DND-41 (cell line): ENCODE data around the gene CACNG8.

Experiments used
- ATAC-seq: fragments of 200-7000 bp; cut with Tn5 transposase; 3 replicates; pipeline ENCODE4 v1.9.1; 2021; ENCODE audit warnings: low read depth; ENCODE audit not compliant: insufficient read depth
- DNase-seq: peaks from one replicate; pipeline ENCODE4 v3.0.0-alpha.2; 2020
- H2AFZ ChIP-seq: 2 replicates; pipeline ENCODE4 v1.6.0; 2012; ENCODE audit warnings: low read depth, low read length
- H3K27ac ChIP-seq: 2 replicates; pipeline ENCODE4 v1.5.1; 2012; ENCODE audit warnings: low read length, inconsistent platforms
- H3K27me3 ChIP-seq: fragments of 200-600 bp; sonication (generic); 2 replicates; pipeline ENCODE4 v1.6.0; 2012; ENCODE audit warnings: low read length, mild to moderate bottlenecking, inconsistent platforms; ENCODE audit not compliant: insufficient read depth, poor library complexity
- H3K36me3 ChIP-seq: 2 replicates; pipeline ENCODE4 v1.5.1; 2012; ENCODE audit warnings: low read length, inconsistent platforms; ENCODE audit not compliant: insufficient read depth
- H3K4me1 ChIP-seq: 2 replicates; pipeline ENCODE4 v1.5.1; 2012; ENCODE audit warnings: mild to moderate bottlenecking, low read length; ENCODE audit not compliant: insufficient read depth
- H3K4me2 ChIP-seq: 2 replicates; pipeline ENCODE4 v1.6.0; 2012; ENCODE audit warnings: mild to moderate bottlenecking, moderate library complexity, low read length, inconsistent platforms; ENCODE audit not compliant: insufficient read depth
- H3K4me3 ChIP-seq, 2 experiments: fragments of 200-600 bp in 1 of 2; shearing (Covaris generic) in 1 of 2; 2 replicates each; pipeline ENCODE4 v1.5.1; 2012 to 2016; ENCODE audit warnings: inconsistent platforms in 2 of 2, low read length in 2 of 2, mild to moderate bottlenecking in 2 of 2, low read depth in 1 of 2, moderate library complexity in 1 of 2
- H3K79me2 ChIP-seq: 2 replicates; pipeline ENCODE4 v1.6.0; 2012; ENCODE audit warnings: low read length, inconsistent platforms; ENCODE audit not compliant: insufficient read depth
- H3K9ac ChIP-seq: 2 replicates; pipeline ENCODE4 v1.6.0; 2012; ENCODE audit warnings: low read depth, mild to moderate bottlenecking, inconsistent platforms, low read length, moderate library complexity
- H3K9me3 ChIP-seq: 2 replicates; pipeline ENCODE4 v1.5.1; 2012; ENCODE audit warnings: low read length, moderate library complexity, mild to moderate bottlenecking, inconsistent platforms; ENCODE audit not compliant: insufficient read depth, severe bottlenecking
- H4K20me1 ChIP-seq: 2 replicates; pipeline ENCODE4 v1.6.0; 2012; ENCODE audit warnings: low read length; ENCODE audit not compliant: insufficient read depth
- EZH2 ChIP-seq: IDR thresholded peaks from 3 replicates; pipeline ENCODE4 v1.6.1; 2012; ENCODE audit warnings: borderline replicate concordance, low read depth, mild to moderate bottlenecking, moderate library complexity, low read length, inconsistent platforms; ENCODE audit not compliant: severe bottlenecking
- TF ChIP-seq, protein P1 (sequence below): IDR thresholded peaks from 2 replicates; pipeline ENCODE4 v1.5.1; 2012; ENCODE audit warnings: borderline replicate concordance, low read length, moderate library complexity, mild to moderate bottlenecking; ENCODE audit not compliant: poor library complexity, severe bottlenecking; ENCODE audit errors: extremely low read depth

The CACNG8 gene

DNA sequence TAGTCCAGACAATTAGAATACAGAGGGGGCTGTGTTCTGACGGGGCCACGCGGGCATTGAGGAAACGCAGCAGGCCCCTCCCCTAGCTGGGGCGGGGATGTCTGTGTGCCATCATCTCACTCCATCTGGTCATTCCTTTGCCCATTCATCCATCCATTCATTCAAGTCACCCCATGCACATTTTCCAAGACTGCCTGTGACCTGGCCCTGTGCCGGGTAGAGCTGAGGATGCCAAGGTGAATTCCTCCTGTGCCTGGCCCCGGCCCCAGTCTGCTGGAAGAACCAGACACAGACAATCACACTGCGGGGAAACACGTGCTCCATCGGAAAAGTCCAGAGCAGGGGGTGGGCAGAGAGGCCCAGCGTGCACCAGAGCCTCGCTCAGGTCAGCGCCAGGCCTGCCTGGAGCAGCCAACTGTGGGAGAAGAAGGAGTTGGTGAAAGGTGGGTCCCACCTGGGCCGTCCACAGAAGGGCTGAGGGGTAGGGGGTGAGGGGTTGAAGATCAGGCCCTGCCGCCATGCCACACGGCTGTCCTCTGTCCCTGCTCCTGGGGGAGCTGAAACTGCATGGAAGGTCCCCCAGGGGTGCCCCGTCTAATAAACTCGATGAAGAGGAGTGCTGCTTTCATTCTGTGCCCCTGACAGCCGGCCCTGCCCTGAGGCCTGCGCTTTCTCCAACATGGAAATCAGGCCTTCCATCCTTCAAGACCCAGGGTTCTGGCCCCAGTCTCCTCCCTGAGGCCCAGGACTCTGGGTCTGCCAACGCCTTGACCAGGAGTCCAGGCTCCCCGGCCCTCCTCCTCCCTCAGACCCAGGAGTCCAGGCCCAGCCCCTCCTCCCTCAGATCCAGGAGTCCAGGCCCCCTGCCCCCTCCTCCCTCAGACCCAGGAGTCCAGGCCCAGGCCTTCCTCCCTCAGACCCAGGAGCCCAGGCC lies 27.1 kb downstream of the CACNG8 start:
- Histone ChIP-seq H4K20me1 (no peaks in the 10 kb centered on the region), H3K36me3 (no peaks in the 10 kb centered on the region), H3K79me2 (no peaks in the 10 kb centered on the region), H2AFZ (no peak overlapping the region), H3K4me2 (no peak overlapping the region), H3K9ac (no peak overlapping the region), H3K9me3 (no peaks in the 10 kb centered on the region), H3K27me3 (no peaks in the 10 kb centered on the region), H3K4me3 (no peak overlapping the region), H3K4me1 (no peaks in the 10 kb centered on the region), H3K27ac (no peak overlapping the region)
- no peak for ATAC-seq
- DNase-seq: no peak
- TF ChIP-seq EZH2: no peak
- TF ChIP-seq, protein P1, sequence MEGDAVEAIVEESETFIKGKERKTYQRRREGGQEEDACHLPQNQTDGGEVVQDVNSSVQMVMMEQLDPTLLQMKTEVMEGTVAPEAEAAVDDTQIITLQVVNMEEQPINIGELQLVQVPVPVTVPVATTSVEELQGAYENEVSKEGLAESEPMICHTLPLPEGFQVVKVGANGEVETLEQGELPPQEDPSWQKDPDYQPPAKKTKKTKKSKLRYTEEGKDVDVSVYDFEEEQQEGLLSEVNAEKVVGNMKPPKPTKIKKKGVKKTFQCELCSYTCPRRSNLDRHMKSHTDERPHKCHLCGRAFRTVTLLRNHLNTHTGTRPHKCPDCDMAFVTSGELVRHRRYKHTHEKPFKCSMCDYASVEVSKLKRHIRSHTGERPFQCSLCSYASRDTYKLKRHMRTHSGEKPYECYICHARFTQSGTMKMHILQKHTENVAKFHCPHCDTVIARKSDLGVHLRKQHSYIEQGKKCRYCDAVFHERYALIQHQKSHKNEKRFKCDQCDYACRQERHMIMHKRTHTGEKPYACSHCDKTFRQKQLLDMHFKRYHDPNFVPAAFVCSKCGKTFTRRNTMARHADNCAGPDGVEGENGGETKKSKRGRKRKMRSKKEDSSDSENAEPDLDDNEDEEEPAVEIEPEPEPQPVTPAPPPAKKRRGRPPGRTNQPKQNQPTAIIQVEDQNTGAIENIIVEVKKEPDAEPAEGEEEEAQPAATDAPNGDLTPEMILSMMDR: no peak

DNA sequence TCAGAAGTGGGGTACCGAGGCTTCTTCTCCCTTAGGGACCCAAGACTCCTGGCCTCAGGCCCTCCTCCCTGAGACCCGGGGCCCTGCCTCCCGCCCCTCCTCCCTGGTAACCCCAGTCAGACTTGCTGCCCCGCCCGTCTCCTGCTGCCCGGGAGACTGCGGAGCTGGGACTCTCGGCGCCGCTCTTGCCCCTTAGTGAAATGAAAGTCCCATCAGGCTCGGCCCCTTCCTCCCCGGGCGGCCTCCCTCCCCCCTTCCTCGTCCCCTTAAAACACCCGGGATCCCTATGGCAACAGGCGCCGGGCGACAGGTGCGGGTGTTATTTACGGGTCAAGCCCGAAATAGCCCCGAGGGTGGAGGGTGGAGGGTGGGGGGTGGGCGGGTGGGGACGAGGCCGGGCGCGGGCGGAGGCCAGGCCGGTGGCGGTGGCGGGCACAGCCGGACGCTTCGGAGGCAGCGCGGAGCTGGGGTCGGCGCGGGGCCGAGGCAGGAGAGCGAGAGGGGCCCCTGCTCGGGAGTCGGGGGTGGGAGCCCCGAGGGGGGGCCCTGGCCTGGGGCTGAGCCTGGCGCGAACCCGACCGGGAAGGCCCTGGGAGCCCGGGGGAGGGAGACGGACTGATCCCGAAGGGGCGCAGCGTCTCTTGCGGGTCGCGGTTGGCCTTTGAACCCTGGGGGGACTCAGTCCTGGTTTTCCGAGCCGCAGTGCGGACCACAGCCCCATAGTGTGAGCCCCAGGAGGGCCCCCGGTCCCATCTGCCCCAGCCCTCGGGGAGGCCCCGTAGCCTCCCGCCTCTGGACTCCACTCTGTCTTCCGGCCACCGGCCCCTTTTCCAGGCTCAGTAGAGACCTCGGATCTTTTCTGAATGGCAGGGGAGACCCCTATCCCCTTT lies 28.7 kb downstream of the CACNG8 start, which contains the start of gene CACNG6:
TSS of gene CACNG6 (plus strand) at position 414 of the 890 bp plus-strand sequence. CDS start 1,241 bp downstream, outside the sequence.
- Histone ChIP-seq H3K79me2 (no peaks in the 10 kb centered on the region), H3K4me2 (no peak within 1 kb of the TSS), H4K20me1 (no peaks in the 10 kb centered on the region), H3K4me3 (no peak within 1 kb of the TSS), H3K27ac (no peak within 1 kb of the TSS), H3K4me1 (no peaks in the 10 kb centered on the region), H2AFZ (no peak within 1 kb of the TSS), H3K9ac (no peak within 1 kb of the TSS), H3K27me3 (no peaks in the 10 kb centered on the region), H3K9me3 (no peaks in the 10 kb centered on the region), H3K36me3 (no peaks in the 10 kb centered on the region)
- no peak for TF ChIP-seq EZH2
- TF ChIP-seq, protein P1: no peak
- DNase-seq: no peak
- ATAC-seq: no peak

DNA sequence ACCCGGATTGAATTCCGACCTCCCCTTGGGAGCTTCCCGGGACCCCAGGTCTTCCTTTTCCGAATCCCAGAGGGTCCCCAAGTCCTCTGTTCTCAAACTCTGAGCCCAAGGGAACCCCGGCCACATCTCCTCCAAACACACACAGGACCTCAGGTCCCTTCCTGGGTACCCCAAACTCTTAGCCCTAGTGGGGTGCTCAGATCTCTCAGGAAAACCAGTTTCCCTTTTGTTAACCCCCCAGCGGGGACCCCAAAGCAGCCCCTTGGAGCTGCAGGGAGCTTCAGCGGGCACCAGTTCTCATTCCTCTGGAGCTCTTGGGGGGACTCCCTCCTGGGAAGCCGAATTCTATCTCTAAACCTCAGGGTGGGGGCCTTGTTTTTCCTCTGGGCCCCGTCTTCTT lies 29.5 kb downstream of the CACNG8 start:
- H3K27ac ChIP-seq: no peak overlapping the region
- H4K20me1 ChIP-seq: no peaks in the 10 kb centered on the region
- H3K4me2 ChIP-seq: no peak overlapping the region
- H3K79me2 ChIP-seq: no peaks in the 10 kb centered on the region
- H3K4me3 ChIP-seq: no peak overlapping the region
- H3K27me3 ChIP-seq: no peaks in the 10 kb centered on the region
- no peak for DNase-seq
- no peak overlapping the region for H2AFZ ChIP-seq
- TF ChIP-seq EZH2: no peak
- TF ChIP-seq, protein P1: no peak
- no peaks in the 10 kb centered on the region for H3K36me3 ChIP-seq
- H3K9me3 ChIP-seq: no peaks in the 10 kb centered on the region
- no peak for ATAC-seq
- no peaks in the 10 kb centered on the region for H3K4me1 ChIP-seq
- H3K9ac ChIP-seq: no peak overlapping the region
